NK-92 treated with Interleukin-12 subunit alpha and Interleukin-12 subunit beta, amount 100 ng/mL, for 24 hours (cell line): Measurements from ENCODE around the gene PPP1R12C.

Experiments used
- DNase-seq: peaks from one replicate; lab custom pipeline; 2025; lab: John Stamatoyannopoulos, UW

PPP1R12C gene

GRCh38 chr19:55146705-55147273 lies 29.4 kb upstream of the PPP1R12C start:
- DNase-seq, result no peak

GRCh38 chr19:55146078-55146704 lies 28.8 kb upstream of the PPP1R12C start:
- no peak for DNase-seq

- no peak for DNase-seq
Measured at GRCh38 chr19:55145232-55145631, 27.8 kb upstream of the PPP1R12C start.

- no peak for DNase-seq
Measured at GRCh38 chr19:55141696-55142095, 24.3 kb upstream of the PPP1R12C start.

- no peak for DNase-seq
Measured at GRCh38 chr19:55137915-55138314, 20.5 kb upstream of the PPP1R12C start.

- DNase-seq, result no peak
Measured at GRCh38 chr19:55136399-55137102, 19.1 kb upstream of the PPP1R12C start.

- DNase-seq, result no peak
Measured at GRCh38 chr19:55134736-55135135, 17.3 kb upstream of the PPP1R12C start.

- DNase-seq, result no peak
Measured at GRCh38 chr19:55133639-55134444, 16.4 kb upstream of the PPP1R12C start.

GRCh38 chr19:55132453-55133129 lies 15.2 kb upstream of the PPP1R12C start:
- no peak for DNase-seq

- no peak for DNase-seq
Measured at GRCh38 chr19:55131421-55131820, 14.0 kb upstream of the PPP1R12C start.

GRCh38 chr19:55119053-55119452 lies 1.6 kb upstream of the PPP1R12C start:
- DNase-seq, result no peak

GRCh38 chr19:55118401-55118991 lies 1.1 kb upstream of the PPP1R12C start:
- no peak for DNase-seq

- peak; percentile 98 for DNase-seq
Measured at GRCh38 chr19:55117663-55118391, 390 bp upstream of the PPP1R12C start.

GRCh38 chr19:55116232-55116858 lies 1.1 kb downstream of the PPP1R12C start:
- DNase-seq, result no peak

GRCh38 chr19:55115446-55116065 lies 1.9 kb downstream of the PPP1R12C start:
- DNase-seq, result no peak

- no peak for DNase-seq
Measured at GRCh38 chr19:55114566-55115145, 2.8 kb downstream of the PPP1R12C start.

- no peak for DNase-seq
Measured at GRCh38 chr19:55113570-55114039, 3.8 kb downstream of the PPP1R12C start.

GRCh38 chr19:55112777-55113569 lies 4.5 kb downstream of the PPP1R12C start:
- DNase-seq, result no peak
